DOHH2 (cell line): Measurements from ENCODE around the gene RASSF3.

Source experiments
- CTCF ChIP-seq: fragments of 200-600 bp; sonication (generic); IDR thresholded peaks from one replicate; pipeline ENCODE4 v1.5.1; 2014; ENCODE audit warnings: antibody characterized with exemption, mild to moderate bottlenecking, low read depth, low read length; ENCODE audit not compliant: poor library complexity, severe bottlenecking
- EZH2phosphoT487 ChIP-seq: fragments of 200-600 bp; sonication (generic); IDR thresholded peaks from 2 replicates; pipeline ENCODE4 v1.6.1; 2017; ENCODE audit warnings: borderline replicate concordance, mild to moderate bottlenecking, antibody characterized with exemption, low read length, moderate library complexity, mixed read lengths

GRCh38 chr12:64580681-64581080, 29.6 kb upstream of the RASSF3 start:
- TF ChIP-seq CTCF (no peak), EZH2phosphoT487 (no peak)
